Osteoblast (primary cell): ENCODE results near the gene TRABD. TPM values are rescaled to one million over a fixed set of nuclear protein-coding genes. Genes with fewer than 3 reads are reported as not detected.
"Not testable (repeated sequence)": the region's sequence is repeated elsewhere in the genome, so short reads cannot be mapped to it uniquely, and the experiment has no call there.

ENCODE experiments used
- DNase-seq: peaks from one replicate; pipeline ENCODE4 v3.0.0; 2011; ENCODE audit warnings: low spot score, mixed read lengths; ENCODE audit not compliant: insufficient read length; ENCODE audit errors: missing footprints
- H2AFZ ChIP-seq: 2 replicates; pipeline ENCODE4 v1.6.0; 2011; ENCODE audit warnings: mild to moderate bottlenecking, low read length
- H3K27ac ChIP-seq: 2 replicates; pipeline ENCODE4 v1.5.1; 2011; ENCODE audit warnings: mild to moderate bottlenecking, low read depth, low read length, moderate library complexity
- H3K27me3 ChIP-seq: 2 replicates; pipeline ENCODE4 v1.6.0; 2012; ENCODE audit warnings: mild to moderate bottlenecking, control low read depth, inconsistent platforms, low read length, moderate library complexity; ENCODE audit not compliant: insufficient read depth
- H3K36me3 ChIP-seq: 2 replicates; pipeline ENCODE4 v1.5.1; 2011; ENCODE audit warnings: mild to moderate bottlenecking, low read length, control low read depth, moderate library complexity; ENCODE audit not compliant: insufficient read depth
- H3K4me1 ChIP-seq: 2 replicates; pipeline ENCODE4 v1.5.1; 2011; ENCODE audit warnings: mild to moderate bottlenecking, low read length, control low read depth, moderate library complexity; ENCODE audit not compliant: insufficient read depth
- H3K4me2 ChIP-seq: 2 replicates; pipeline ENCODE4 v1.6.0; 2011; ENCODE audit warnings: mild to moderate bottlenecking, low read length; ENCODE audit not compliant: insufficient read depth
- H3K4me3 ChIP-seq: fragments of 200-600 bp; sonication (generic); 3 replicates; pipeline ENCODE4 v1.5.1; 2012; ENCODE audit warnings: mild to moderate bottlenecking, low read length, inconsistent platforms; ENCODE audit not compliant: insufficient read depth
- H3K79me2 ChIP-seq: 2 replicates; pipeline ENCODE4 v1.6.0; 2012; ENCODE audit warnings: mild to moderate bottlenecking, low read length, control low read depth, inconsistent platforms; ENCODE audit not compliant: insufficient read depth
- H3K9me3 ChIP-seq: 2 replicates; pipeline ENCODE4 v1.5.1; 2011; ENCODE audit warnings: low read depth, low read length, control low read depth
- H4K20me1 ChIP-seq: 2 replicates; pipeline ENCODE4 v1.6.0; 2012; ENCODE audit warnings: mild to moderate bottlenecking, low read length, control low read depth; ENCODE audit not compliant: insufficient read depth
- total RNA-seq: library from RNA; depleted of rRNA; stranded (reverse); fragments of >200 nt; gene quantifications from 2 replicates; pipeline ENCODE4 v1.2.3, GENCODE V29; 2012
- TF ChIP-seq, protein P1 (sequence below): IDR thresholded peaks from 2 replicates; pipeline ENCODE4 v1.5.1; 2011; ENCODE audit warnings: mild to moderate bottlenecking, low read depth, low read length, moderate library complexity; ENCODE audit errors: extremely low read depth

Gene TRABD
- total RNA-seq, 1 donor, result 13.8 TPM

- no peaks in the 10 kb centered on the region for H3K36me3 ChIP-seq
- no peaks in the 10 kb centered on the region for H3K9me3 ChIP-seq
- H3K4me3 ChIP-seq, result no peak overlapping the region
- H3K27ac ChIP-seq, result no peak overlapping the region
- TF ChIP-seq, protein P1, sequence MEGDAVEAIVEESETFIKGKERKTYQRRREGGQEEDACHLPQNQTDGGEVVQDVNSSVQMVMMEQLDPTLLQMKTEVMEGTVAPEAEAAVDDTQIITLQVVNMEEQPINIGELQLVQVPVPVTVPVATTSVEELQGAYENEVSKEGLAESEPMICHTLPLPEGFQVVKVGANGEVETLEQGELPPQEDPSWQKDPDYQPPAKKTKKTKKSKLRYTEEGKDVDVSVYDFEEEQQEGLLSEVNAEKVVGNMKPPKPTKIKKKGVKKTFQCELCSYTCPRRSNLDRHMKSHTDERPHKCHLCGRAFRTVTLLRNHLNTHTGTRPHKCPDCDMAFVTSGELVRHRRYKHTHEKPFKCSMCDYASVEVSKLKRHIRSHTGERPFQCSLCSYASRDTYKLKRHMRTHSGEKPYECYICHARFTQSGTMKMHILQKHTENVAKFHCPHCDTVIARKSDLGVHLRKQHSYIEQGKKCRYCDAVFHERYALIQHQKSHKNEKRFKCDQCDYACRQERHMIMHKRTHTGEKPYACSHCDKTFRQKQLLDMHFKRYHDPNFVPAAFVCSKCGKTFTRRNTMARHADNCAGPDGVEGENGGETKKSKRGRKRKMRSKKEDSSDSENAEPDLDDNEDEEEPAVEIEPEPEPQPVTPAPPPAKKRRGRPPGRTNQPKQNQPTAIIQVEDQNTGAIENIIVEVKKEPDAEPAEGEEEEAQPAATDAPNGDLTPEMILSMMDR, result no peak
- H4K20me1 ChIP-seq, result no peaks in the 10 kb centered on the region
- H3K27me3 ChIP-seq, result peaks cover 23% of the 10 kb centered on the region
- no peaks in the 10 kb centered on the region for H3K79me2 ChIP-seq
- no peak overlapping the region for H2AFZ ChIP-seq
- H3K4me2 ChIP-seq, result no peak overlapping the region
- peak; percentile 72 for DNase-seq
- H3K4me1 ChIP-seq, result no peaks in the 10 kb centered on the region
These were observed 23.2 kb upstream of the TRABD start for GRCh38 chr22:50162391-50162956.

GRCh38 chr22:50165436-50166123 is 20.1 kb upstream of the TRABD start:
- TF ChIP-seq, protein P1, result no peak
- Histone ChIP-seq H3K4me1 (no peaks in the 10 kb centered on the region), H3K79me2 (no peaks in the 10 kb centered on the region), H3K4me3 (no peak overlapping the region), H3K36me3 (no peaks in the 10 kb centered on the region), H3K27me3 (peaks cover 8% of the 10 kb centered on the region), H3K4me2 (no peak overlapping the region), H4K20me1 (no peaks in the 10 kb centered on the region), H3K9me3 (no peaks in the 10 kb centered on the region), H2AFZ (no peak overlapping the region), H3K27ac (no peak overlapping the region)
- peak; percentile 44 for DNase-seq

- H4K20me1 ChIP-seq, result no peaks in the 10 kb centered on the region
- H3K79me2 ChIP-seq, result no peaks in the 10 kb centered on the region
- H3K27me3 ChIP-seq, result peaks cover 14% of the 10 kb centered on the region
- no peaks in the 10 kb centered on the region for H3K9me3 ChIP-seq
- DNase-seq, result peak; percentile 44
- H3K4me2 ChIP-seq, result no peak overlapping the region
- H2AFZ ChIP-seq, result no peak overlapping the region
- H3K4me1 ChIP-seq, result no peaks in the 10 kb centered on the region
- H3K36me3 ChIP-seq, result no peaks in the 10 kb centered on the region
- H3K4me3 ChIP-seq, result no peak overlapping the region
- no peak overlapping the region for H3K27ac ChIP-seq
- TF ChIP-seq, protein P1, result no peak
These were observed 17.8 kb upstream of the TRABD start for GRCh38 chr22:50167689-50168489.

DNA sequence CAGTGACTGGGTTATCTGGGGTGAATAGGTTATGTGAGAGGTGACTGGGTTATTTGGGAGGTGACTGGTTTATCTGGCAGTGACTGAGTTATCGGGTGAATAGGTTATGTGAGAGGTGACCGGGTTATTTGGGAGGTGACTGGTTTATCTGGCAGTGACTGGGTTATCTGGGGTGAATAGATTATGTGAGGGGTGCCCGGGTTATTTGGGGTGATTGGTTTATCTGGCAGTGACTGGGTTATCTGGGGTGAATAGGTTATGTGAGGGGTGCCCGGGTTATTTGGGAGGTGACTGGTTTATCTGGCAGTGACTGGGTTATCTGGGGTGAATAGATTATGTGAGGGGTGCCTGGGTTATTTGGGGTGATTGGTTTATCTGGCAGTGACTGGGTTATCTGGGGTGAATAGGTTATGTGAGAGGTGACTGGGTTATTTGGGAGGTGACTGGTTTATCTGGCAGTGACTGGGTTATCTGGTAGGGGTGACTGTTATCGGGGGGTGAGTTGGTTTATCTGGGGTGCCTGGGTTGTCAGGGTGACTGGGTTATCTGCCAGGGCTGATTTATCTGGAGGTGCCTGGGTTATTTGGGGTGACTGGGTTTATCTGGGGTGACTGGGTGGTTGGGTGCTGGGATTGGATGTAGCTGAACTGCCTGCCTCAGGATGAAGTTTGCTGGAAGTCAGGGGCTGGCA is 17.1 kb upstream of the TRABD start:
- peaks cover 14% of the 10 kb centered on the region for H3K27me3 ChIP-seq
- not testable (repeated sequence) for H3K36me3 ChIP-seq, H3K9me3 ChIP-seq, H3K4me3 ChIP-seq, H3K4me2 ChIP-seq, H2AFZ ChIP-seq, H3K27ac ChIP-seq, H4K20me1 ChIP-seq, H3K4me1 ChIP-seq, H3K79me2 ChIP-seq
- peak; percentile 45 for DNase-seq
